GM12874 (cell line): ENCODE results near the gene ENPP1.

Source experiments
- TF ChIP-seq, protein P1 (sequence below): IDR thresholded peaks from 2 replicates; pipeline ENCODE4 v1.5.1; 2011; ENCODE audit warnings: low read depth, mild to moderate bottlenecking, control low read depth, low read length, moderate library complexity; ENCODE audit not compliant: insufficient read depth

The ENPP1 gene

GRCh38 chr6:131920656-131921055 is 112.8 kb downstream of the ENPP1 start:
- TF ChIP-seq, protein P1, sequence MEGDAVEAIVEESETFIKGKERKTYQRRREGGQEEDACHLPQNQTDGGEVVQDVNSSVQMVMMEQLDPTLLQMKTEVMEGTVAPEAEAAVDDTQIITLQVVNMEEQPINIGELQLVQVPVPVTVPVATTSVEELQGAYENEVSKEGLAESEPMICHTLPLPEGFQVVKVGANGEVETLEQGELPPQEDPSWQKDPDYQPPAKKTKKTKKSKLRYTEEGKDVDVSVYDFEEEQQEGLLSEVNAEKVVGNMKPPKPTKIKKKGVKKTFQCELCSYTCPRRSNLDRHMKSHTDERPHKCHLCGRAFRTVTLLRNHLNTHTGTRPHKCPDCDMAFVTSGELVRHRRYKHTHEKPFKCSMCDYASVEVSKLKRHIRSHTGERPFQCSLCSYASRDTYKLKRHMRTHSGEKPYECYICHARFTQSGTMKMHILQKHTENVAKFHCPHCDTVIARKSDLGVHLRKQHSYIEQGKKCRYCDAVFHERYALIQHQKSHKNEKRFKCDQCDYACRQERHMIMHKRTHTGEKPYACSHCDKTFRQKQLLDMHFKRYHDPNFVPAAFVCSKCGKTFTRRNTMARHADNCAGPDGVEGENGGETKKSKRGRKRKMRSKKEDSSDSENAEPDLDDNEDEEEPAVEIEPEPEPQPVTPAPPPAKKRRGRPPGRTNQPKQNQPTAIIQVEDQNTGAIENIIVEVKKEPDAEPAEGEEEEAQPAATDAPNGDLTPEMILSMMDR, result no peak

- TF ChIP-seq, protein P1, result peak; percentile 61
These were observed 115.5 kb downstream of the ENPP1 start for GRCh38 chr6:131923356-131923755.

GRCh38 chr6:131924881-131925474 is 117.2 kb downstream of the ENPP1 start:
- TF ChIP-seq, protein P1, result 0 out of 2 replicates have a peak, but pooled peaks have one; percentile 5

DNA sequence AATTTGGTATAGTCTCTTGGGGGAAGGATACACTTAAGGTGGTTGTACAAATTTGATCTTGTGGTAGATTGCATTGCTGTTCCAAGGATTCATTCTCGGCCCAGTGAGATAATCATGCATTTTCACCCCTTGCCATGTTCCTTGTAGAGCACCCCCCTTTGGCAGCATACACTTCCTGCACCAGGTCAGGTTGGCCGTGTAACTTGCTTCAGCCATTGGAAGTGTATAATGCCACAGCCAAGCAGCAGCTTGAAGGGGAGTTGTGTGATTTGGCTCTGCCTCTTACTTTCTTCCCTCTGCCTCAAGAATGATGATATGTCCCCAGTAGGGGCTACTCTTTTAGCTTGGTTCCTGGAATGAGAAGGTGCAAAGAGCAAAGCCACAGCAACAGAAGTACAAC is 121.4 kb downstream of the ENPP1 start:
- TF ChIP-seq, protein P1, result no peak

DNA sequence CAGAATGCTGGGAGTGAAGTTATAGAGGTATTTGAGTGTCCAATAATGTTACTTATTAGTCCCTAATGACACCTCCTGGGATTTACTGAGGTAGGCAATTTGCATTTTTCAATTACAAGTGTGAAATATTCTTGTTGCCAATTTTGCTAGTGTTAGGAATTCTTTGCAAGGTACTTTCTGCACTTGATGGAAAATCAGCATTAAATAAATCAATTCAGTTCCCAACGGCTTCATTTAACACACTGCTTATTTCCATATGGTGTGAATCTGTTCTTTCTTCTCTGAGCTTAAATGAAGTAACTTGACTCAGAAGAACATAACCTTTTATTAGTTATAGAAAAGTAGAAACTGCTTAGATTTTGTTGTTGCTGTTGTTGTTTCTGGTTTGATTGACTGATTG is 122.2 kb downstream of the ENPP1 start:
- TF ChIP-seq, protein P1, result no peak

DNA sequence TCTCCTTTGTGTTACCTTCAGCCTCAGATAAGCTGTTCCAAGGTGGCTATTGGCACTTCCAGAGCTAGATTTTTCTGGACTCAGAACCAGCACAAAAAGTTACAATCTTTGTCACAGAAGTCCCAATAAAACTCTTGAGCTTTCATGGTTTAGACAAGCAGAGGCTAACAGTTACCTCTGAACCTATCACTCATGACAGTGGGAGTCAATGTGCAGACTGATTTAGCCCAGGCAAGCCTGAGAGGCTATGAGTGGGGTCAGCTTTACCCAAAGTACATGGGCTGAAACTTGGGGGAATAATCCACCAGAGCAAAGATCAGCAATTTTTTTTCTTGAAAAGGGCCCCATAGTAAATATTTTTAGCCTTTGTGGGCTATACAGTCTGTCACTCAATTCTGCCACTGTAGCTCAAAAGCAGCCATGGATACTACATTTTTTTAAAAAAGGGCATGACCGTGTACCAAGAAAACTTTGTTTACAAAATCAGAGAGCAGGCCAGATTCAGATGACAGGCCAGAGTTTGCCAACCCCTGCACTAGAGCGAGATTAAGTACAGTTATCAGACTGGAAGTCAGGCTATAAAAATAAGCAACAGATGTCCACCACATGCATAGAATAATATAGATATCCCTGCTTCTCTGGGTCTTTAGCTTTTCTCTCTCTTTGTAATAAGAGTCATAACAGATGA is 123.4 kb downstream of the ENPP1 start:
- TF ChIP-seq, protein P1, result no peak

DNA sequence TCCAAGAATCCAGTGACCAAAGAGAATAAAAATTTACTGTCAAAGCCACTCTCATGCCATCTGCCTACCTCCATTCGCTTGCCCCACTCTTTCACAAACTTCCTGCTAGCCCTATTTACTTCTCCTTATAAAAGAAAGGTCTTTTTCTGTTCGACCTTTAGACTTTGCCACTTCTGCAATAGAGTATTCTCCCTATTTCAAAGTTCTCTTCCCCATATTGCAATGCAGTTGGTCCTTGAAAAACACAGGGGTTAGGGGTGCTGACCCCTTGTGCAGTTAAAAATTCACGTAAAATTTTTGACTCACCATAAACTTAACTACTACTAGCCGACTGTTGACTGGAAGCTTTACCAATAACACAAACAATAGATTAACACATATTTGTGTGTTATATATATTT is 128.3 kb downstream of the ENPP1 start:
- TF ChIP-seq, protein P1, result no peak
